Stimulated activated CD8-positive, alpha-beta memory T cell treated with anti-CD3 and anti-CD28 coated beads, Interleukin-7, amount 100 ng/mL, for 24 hours (primary cell): Measurements from ENCODE around the gene YEATS4.

Experiments
- DNase-seq: peaks from one replicate; pipeline ENCODE4 v3.0.0-alpha.2; 2020; ENCODE audit warnings: low read depth

Gene YEATS4

DNA sequence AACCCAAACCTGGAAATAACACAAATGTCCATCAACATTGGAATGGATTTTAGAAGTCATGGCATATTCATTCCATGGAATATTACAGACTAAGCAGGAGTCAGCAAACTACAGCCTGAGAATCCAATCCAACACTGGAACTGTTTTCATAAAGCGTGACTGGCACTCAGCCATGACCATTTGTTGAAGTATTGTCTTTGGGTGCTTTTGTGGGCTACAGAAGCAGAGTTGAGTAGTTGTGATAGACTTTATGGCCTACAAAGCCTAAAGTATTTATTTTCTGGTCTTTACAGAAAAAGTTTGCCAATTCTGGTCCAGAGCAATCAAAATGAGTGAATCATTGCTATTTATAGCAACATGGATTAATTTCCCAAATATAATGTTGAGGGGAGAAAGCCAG, 76.1 kb downstream of the YEATS4 start:
- DNase-seq: no peak

- DNase-seq: no peak
Measured at GRCh38 chr12:69437073-69437472, 77.5 kb downstream of the YEATS4 start.

- no peak for DNase-seq
Measured at GRCh38 chr12:69438539-69438938, 79.0 kb downstream of the YEATS4 start.

DNA sequence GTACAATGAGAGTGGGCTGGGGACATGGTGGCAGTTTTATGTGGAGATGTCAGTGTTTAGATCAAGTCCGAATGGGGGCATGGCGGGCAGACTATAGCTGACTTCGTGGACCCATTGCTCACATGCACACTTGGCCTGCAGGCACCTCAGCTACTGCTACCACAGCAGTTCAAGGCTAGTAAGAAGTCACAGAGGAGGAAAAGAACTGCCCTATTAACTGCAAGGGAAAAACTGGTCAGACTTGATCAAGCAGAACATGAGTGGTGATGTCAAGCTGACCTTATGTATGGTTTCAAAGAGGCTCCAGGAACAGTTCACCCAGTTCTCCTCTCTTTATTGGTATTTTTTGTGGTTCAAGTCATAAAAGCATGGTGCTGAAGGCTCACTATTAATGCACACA, 80.5 kb downstream of the YEATS4 start:
- no peak for DNase-seq
